H54 (cell line): Measurements from ENCODE around the gene IMPDH2.

ENCODE experiments used
- DNase-seq: peaks from one replicate; pipeline ENCODE4 v3.0.0; 2011; ENCODE audit warnings: low spot score, mixed read lengths; ENCODE audit not compliant: insufficient read length
- FAIRE-seq: peaks from 3 replicates; lab custom pipeline; 2011; peaks lifted over from hg19 to GRCh38; lab: Jason Lieb, UNC
- POLR2A ChIP-seq: IDR thresholded peaks from 2 replicates; pipeline ENCODE4 v1.6.1; 2011; ENCODE audit warnings: low read depth, mild to moderate bottlenecking, low read length

IMPDH2 gene

DNA sequence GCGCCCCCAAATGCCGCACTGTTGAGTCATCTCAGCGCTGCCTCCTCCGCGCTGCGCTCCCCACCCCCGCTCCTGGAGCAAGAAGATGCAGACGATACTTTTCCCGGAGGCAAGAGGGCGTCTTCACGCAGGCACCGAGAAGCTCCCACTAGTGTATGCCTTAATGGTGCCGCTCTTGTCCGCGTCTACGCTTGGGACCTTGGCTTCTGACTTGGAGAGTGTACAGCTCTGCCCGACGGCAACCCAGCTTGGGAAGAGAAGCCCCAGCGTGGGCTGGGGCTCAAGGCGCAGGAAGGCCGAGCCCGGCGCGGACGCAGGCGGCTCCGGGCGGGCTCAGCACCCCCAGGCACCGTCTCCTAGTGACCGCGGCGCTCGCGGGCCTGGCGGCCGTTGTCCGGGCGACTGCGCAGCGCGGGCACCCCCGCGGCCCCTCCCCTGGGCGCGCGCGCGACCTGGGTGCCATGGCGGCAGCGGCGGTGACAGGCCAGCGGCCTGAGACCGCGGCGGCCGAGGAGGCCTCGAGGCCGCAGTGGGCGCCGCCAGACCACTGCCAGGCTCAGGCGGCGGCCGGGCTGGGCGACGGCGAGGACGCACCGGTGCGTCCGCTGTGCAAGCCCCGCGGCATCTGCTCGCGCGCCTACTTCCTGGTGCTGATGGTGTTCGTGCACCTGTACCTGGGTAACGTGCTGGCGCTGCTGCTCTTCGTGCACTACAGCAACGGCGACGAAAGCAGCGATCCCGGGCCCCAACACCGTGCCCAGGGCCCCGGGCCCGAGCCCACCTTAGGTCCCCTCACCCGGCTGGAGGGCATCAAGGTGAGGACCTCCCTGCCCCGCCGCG is 39.2 kb downstream of the IMPDH2 start, which contains the start of gene P4HTM:
Gene P4HTM, plus strand, starts transcription at position 446 of the 840 bp plus-strand sequence. Its CDS starts 16 bp downstream, at position 462.
- DNase-seq (peak; percentile 94), FAIRE-seq (no peak)
- TF ChIP-seq POLR2A, result peak; percentile 55

DNA sequence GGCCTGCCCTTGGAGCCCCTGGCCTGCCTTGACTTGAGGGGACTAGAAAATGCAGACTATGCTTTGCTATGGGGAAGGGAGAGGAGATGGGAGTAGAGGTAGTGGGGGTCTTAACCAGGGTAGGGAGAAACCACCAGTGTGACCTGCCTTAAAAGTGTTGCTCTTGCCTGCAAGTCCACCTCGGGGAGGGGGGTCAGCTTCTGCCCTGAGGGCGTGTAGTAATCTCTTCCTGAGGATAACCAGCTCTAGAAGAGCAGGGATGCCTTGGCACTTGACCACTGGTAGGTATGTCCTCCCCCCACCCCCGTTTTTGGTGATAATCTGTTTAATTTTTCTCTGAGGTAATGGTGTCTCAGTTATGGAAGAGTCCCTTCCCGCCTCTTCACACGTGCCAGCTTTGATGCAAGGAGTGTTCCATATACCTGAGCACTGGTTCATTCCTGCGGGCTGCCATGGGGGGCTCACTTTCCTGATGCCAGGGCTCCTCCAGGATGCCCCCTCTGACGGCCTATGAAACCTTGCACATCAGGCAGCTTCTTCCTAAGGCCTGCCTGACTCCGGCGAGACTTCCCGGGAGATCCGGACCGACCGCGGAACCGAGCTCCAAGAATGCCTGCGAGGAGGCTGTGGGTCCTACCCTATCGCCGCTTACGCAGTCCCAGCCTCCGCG is 39.9 kb downstream of the IMPDH2 start:
- DNase-seq (peak; percentile 30), FAIRE-seq (no peak)
- no peak for TF ChIP-seq POLR2A

DNA sequence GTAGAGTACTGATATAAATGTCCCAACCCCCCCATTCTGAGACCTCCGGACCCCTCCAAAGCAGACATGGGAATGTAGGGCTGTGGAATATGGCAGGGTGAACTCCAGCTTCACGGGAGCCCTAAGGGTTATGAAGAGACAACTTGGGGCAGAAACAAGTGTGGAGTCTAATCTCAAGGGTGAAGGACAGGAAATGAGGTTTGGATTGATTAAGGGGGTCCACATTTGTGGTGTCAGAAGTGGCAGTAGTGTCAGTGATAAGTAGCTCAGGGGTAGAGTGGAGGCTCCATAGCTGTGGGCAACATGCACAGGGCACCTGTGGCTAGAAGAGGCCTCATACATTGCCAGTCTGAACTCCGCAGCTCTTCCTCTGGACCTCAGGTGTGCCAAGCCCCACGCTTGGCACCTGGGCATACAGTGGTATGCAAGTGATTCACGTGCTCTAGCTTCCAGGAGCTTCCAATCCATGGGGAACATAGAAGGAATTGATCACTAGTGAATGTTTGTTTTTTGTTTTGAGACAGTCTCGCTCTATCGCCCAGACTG is 43.3 kb downstream of the IMPDH2 start:
- FAIRE-seq (no peak), DNase-seq (no peak)
- TF ChIP-seq POLR2A, result no peak

DNA sequence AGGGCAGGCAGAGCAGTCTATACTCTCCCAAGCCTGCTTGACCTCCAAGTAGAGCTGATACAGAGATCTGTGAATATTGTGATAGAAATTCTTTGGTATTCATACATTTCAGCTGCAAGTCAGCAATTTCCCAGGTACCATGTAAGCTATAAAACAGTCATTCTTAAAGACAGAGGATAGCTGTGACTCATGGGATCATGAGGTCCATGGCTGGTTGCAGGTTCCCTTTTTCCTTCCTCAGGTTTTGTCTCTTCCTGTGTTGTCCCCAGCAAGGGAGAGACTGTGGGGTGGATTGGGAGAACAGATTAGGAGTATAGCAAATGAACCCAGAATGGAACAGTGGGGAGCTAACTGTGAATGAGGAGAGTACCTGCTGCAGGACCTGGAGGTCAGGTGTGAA is 44.5 kb downstream of the IMPDH2 start:
- TF ChIP-seq POLR2A, result no peak
- DNase-seq (no peak), FAIRE-seq (no peak)

DNA sequence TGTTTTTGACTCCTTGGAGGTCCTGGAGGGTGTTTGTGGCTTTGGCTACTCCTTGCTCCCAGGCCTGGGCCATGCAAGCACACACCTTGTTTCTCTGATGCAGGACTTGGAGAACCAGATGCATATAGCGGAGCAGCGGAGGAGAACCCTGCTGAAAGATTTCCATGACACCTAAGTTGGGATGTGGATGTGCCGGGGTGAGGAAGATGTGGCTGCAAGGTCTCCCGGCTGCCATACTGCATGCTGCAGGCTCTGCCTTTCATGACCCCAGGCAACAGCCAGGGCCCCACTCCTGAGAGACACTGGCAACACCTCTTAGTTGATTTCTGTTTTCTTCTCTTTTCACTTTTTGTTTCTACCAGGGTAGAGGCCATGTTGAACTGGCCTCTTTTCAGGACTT is 46.1 kb downstream of the IMPDH2 start:
- no peak for TF ChIP-seq POLR2A
- no peak for DNase-seq
- FAIRE-seq, result no peak

DNA sequence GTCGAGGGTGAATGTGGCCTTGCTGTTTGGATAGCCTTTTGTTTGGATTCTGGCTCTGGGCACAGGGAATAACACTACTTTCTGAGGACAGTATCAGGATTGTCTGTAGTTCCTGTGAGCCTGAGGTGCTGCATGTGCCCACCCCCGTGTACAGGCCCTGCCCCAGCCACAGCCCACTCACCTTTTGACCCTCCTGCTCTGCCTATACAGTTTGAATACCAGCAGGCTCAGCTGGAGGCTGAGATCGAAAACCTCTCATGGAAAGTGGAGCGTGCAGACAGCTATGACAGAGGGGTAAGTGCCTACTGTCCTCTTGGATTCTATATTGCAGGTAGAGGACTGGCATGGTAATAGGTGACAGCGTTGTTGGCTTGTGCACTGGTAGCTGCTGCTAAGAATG is 46.5 kb downstream of the IMPDH2 start:
- TF ChIP-seq POLR2A, result no peak
- FAIRE-seq, result no peak
- DNase-seq, result no peak

DNA sequence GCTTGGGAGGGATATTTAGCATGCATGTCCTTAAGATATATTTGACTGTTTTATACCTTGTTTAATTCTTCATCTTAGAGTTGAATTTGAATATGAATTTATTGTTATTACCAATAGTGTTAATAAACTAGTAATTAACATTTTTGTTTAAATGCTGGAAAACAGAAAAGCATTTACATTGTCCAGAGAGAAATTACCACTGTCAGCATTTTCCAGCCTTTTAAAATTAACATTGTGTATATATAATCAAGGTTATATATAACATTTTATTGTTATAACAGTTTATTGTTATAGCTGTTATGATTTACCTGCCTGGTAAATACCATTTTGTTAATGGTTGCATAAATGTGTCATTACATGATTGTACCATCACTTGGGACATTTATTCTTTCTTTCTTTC is 47.2 kb downstream of the IMPDH2 start:
- DNase-seq (no peak), FAIRE-seq (no peak)
- TF ChIP-seq POLR2A, result no peak

DNA sequence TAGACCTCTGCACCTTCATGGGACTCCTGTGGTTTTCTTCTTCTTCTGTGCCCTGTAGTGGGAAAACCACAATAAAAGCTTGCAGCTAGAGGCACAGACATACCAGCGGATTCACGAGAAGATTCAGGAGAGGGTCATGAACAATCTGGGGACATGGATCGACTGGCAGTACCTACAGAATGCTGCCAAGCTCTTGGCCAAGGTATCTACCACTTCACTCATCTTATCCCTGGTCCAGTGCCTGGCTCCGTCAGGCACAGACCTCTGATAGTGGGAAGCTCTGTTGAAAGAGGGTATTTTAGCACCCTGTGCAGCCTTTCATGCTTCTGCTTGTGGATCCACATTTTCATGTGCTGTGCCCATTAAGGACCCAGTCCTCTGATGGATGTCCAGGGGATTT is 48.9 kb downstream of the IMPDH2 start:
- FAIRE-seq, result no peak
- no peak for DNase-seq

DNA sequence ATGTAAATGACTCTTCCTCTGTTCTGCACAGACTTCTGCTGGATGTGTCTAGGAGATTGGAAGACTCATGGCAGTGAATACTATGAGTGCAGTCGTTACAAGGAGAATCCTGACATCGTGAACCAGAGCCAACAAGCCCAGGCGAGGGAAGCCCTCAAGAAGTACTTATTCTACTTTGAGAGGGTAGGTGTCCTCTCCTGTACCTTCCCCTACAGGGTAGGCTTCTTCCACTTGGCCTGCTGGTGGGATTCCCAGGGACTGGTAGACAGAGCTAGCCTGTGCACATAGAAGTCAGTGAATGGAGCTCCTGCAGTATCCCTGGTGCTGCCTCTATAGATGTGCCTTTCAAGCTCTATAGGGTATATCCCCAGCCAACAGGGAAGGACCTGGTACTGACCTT is 49.7 kb downstream of the IMPDH2 start:
- DNase-seq, result no peak

More for the DNA sequence above, 48.9 kb downstream of the IMPDH2 start:
- no peak for TF ChIP-seq POLR2A

More for the DNA sequence above, 49.7 kb downstream of the IMPDH2 start:
- FAIRE-seq, result no peak
- TF ChIP-seq POLR2A, result no peak
